GM21619 (cell line): ENCODE data around the gene OR8B2.
"Not testable (repeated sequence)": the region's sequence is repeated elsewhere in the genome, so short reads cannot be mapped to it uniquely, and the experiment has no call there.

ENCODE experiments used
- ATAC-seq: cut with Tn5 transposase; IDR thresholded peaks from one replicate; pipeline ENCODE4 v1.9.1; 2021; ENCODE audit not compliant: unreplicated experiment

OR8B2 gene

GRCh38 chr11:124384399-124384798 lies at the start of gene OR8B2:
Gene OR8B2, minus strand, starts transcription at chr11:124384499. Its CDS starts 1,156 bp downstream, at chr11:124383343.
- ATAC-seq: no peak

DNA sequence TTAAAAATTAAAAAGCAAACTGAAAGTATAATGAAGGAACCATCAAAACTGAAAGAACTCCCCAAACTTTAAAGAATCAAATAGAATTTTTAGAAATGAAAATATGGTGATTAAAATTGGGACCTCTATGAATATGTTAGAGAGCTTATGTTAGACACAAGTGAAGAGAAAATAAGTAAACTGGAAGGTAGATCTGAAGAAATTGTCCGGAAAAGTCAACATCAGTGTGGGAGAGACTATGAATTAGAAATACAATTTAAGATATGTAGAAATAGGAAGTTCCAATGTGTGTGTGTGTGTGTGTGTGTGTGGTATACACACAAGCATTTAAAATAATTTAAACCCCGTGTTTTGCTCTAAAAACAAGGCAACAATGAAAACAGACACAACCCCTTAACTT lies 45.3 kb upstream of the OR8B2 start:
- ATAC-seq: no peak

GRCh38 chr11:124424384-124424921 lies 40.2 kb upstream of the OR8B2 start, which contains the start of gene OR8B4:
Gene OR8B4, minus strand, starts transcription at chr11:124424871. Its CDS starts 0 bp downstream, at chr11:124424871.
- no peak for ATAC-seq

- no peak for ATAC-seq
Observed at GRCh38 chr11:124421043-124421442, 36.7 kb upstream of the OR8B2 start.

GRCh38 chr11:124415356-124415923 lies 31.1 kb upstream of the OR8B2 start:
- ATAC-seq: no peak

- ATAC-seq: no peak
Observed at GRCh38 chr11:124409906-124410305, 25.6 kb upstream of the OR8B2 start.

DNA sequence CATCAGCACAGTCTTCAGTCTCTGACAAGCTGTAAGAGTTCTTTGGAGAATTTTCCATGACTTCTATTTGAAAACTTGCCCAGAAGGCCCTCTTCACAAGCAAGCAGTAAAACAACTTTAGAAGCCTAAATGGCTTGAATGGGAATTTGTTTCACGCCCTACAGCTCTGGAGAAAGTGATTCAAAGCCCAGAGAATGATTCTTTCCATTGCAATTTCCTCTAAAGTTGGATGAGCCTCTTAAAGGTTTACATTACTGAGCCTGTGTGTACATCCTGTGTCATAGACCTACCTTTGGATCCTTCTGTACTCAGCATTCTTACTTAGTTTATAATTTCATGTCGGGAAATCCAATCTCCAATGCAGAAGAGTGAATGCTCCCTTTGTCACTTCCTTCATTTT lies 21.3 kb upstream of the OR8B2 start:
- ATAC-seq: no peak

DNA sequence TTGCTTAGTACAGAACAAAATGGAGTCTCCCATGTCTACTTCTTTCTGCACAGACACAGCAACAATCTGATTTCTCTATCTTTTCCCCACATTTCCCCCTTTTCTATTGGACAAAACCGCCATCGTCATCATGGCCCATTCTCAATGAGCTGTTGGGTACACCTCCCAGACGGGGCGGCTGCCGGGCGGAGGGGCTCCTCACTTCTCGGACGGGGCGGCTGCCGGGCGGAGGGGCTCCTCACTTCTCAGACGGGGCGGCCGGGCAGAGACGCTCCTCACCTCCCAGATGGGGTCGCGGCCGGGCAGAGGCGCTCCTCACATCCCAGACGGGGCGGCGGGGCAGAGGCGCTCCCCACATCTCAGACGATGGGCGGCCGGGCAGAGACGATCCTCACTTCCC lies 18.9 kb upstream of the OR8B2 start:
- ATAC-seq: not testable (repeated sequence)

DNA sequence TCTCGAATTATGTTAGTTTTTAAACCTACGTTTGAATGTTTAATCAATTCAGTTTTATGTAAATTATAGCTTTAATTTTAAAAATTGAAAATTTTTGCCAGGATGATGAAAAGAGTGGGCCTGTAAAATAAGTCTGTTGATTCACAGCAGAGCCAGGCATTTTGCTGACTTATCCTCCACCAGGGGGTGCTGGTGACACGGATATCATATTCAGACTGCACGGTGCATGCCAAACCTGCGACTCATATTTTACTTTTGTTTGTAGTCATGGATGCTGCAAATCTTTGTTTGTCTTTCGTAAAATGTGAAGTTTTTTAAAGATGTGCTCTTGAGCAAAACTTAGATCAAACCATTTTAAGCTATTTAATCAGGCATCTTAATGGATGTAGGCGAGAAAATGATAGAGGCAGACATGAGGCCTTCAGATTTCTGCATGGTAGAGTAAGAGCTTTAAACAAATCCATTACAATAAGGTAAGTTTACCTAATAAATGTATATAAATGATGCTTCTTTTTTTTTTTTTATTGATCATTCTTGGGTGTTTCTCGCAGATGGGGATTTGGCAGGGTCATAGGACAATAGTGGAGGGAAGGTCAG lies 18.1 kb upstream of the OR8B2 start:
- ATAC-seq: peak; percentile 97

DNA sequence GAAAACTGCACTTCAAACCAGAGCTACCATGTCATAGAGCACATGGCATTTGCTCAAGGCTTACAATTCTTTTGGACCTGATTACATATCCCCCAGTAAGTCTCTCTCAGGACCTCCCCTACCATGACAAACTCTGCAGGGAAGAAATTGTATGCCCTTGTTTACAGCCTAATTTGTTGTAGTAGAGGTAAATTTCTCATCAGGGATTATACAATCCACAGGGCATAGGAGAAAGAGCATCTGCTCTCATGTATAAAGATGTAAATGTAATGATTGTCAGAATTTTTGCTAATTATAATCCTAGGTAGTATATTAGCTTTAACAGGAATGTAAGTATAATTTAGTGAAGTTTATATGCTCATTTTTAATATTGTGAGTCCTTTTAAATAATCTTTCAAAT lies 14.6 kb upstream of the OR8B2 start, which contains the start of gene OR8B3:
TSS of gene OR8B3 (minus strand) at position 101 of the 400 bp plus-strand sequence. CDS start 1,673 bp downstream, outside the sequence.
- ATAC-seq: no peak

GRCh38 chr11:124396847-124397246 lies 12.5 kb upstream of the OR8B2 start:
- ATAC-seq: not testable (repeated sequence)

- ATAC-seq: no peak
Observed at GRCh38 chr11:124394408-124394807, 10.1 kb upstream of the OR8B2 start.

DNA sequence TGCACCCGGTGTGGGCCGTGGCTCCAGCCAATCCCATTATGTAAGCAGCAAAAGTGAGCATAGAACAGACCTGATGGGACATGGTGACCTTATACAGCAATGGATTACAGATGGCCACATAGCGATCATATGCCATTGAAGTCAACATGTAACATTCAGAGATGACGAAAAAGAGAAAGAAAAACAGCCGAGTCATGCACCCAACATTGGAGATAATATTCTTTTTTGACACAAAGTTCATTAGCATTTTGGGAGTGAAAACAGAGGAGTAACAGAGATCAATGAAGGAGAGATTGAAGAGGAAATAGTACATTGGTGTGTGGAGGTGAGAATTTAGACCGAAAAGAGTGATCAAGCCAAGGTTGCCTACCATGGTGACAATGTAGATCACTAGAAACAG lies 1.4 kb downstream of the OR8B2 start:
- not testable (repeated sequence) for ATAC-seq

DNA sequence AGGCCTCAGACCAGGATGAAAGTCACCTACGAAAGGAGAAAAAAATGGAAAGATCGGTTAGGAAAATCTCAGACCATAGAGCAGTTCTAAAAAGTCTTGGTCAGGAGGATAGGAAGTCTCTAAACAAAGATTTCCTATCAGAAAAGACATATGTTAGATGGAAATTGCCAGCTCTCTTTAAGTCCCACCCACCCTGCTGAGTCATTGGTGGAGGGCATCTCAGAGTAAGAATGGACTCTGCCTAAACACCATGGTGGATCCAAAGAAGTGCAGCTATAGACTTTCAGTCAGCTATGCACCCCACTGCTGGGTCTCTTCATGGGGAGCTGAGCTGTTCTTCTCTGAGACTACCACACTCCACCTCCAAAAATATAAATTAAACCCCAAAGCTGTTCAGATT lies 3.7 kb downstream of the OR8B2 start:
- no peak for ATAC-seq

- ATAC-seq: no peak
Observed at GRCh38 chr11:124376280-124376679, 8.0 kb downstream of the OR8B2 start.

GRCh38 chr11:124359566-124359965 lies 24.7 kb downstream of the OR8B2 start:
- ATAC-seq: no peak

DNA sequence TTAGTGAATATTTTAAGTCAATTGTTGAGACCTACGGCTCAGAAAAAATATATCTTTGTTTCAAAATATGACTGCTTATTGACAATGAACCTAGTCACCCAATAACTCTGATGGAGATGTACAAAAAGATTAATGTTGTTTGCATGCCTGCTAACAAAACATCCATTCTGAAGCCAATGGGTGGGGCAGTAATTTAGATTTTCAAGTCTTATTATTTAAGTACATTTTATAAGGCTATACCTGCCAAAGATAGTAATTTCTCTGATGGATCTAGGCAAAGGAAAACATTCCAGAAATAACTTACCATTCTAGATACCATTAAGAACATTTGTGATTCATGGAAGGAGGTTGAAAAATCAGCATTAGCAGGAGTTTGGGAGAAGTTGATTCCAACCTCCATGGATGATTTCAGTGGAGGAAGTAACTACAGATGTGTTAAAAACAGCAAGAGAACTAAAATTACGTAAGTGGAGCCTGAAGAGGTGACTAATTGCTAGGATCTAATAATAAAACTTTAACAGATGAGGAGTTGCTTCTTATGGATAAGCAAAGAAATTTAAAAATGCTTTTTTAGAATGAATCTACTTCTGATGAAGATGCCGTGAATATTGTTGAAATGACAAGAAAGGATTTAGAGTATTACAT lies 37.9 kb downstream of the OR8B2 start:
- no peak for ATAC-seq

- ATAC-seq: no peak
Observed at GRCh38 chr11:124344346-124344745, 40.0 kb downstream of the OR8B2 start.

- no peak for ATAC-seq
Observed at GRCh38 chr11:124340142-124340447, 44.2 kb downstream of the OR8B2 start.

GRCh38 chr11:124339396-124340141 lies 44.7 kb downstream of the OR8B2 start:
- ATAC-seq: no peak
